ENCODE data around the gene CNOT3.

DNA sequence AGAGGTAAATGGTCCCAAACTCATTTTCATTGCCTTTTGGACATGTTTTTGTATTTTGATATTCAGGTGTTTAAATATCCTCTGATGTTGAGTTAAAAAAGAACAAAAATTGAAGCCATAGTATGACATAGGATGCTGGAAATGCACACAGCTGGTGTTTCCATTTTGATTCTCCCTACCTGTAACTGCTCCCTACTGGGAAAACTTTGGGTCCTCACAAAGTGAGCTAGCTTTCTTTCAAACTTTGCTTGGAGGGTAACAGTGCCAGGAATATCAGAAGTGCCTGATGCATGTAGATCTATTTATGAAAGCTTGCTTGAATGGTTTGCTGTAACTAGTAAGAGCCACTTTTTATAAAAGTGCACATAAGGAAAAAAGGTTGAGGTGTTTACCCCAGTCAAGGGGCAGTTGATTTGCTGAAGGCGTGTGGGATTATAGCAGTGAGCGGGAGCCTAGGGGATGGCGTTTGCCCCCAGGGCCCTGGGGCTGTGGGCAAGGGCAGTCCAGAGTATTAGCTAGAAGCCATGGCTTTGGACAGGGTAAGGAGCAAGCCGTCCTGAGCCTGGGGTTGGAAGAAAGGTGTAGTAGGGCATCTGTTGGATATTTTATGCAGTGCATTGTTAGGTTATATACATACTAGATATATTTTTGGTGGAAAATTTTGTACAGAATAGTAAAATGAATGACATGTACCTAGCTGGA is 67.4 kb downstream of the CNOT3 start:
- TF ChIP-seq CTCF (IDR thresholded peaks at IDR 0.05) (no peak), POLR2A (IDR thresholded peaks at IDR 0.05) (no peak)

Measured in lower leg skin (tissue), 3 donors.